Measurements from ENCODE around the gene SCUBE3.

Gene SCUBE3

DNA sequence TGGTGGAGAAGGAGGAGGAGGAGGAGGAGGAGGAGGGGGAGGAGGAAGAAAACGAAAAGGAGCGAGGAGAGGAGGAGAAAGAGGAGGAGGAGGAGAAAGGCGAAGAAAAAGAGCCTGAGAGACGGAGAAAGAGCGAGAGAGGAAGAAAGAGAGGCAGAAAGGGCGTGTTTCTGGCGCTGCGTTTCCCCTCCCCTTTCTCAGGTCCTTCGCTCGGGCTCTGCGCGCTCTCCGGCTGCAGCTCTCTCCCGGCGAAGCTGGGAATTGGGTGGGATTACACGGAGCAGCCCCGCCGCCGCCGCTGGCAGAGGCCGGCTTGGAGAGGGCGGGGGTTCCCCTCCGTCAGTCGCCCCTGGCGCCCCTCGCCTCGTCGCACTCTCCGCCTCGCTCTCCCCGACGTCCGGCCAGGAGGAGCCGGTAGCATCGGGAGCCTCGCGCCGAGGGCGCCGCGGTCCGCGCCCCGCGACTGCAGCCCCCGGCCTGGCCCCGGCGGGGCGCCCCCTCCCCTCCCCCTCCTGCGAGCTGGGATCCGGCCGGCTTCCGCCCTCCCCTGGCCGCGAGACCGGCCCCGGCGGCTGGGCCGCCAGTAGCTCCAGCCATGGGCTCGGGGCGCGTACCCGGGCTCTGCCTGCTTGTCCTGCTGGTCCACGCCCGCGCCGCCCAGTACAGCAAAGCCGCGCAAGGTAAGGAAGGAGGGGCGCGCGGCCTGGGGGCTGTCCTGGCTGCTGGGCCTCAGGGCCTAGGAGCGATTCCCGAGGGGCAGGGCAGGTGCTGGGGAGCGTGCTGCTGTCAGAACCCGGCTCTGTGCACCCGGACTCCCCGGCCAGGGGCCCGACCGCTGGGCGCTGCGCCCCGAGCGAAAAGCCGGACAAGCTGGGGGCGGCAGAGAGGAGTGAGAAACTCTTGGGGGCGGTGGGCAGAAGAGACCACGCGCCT, at the start of gene SCUBE3:
Gene SCUBE3 (plus strand): TSS at position 133 of the 933 bp plus-strand sequence. CDS start 463 bp downstream, at position 596.
- no peak for DNase-seq (ENCODE audit: low read depth in 3 of 3)

DNA sequence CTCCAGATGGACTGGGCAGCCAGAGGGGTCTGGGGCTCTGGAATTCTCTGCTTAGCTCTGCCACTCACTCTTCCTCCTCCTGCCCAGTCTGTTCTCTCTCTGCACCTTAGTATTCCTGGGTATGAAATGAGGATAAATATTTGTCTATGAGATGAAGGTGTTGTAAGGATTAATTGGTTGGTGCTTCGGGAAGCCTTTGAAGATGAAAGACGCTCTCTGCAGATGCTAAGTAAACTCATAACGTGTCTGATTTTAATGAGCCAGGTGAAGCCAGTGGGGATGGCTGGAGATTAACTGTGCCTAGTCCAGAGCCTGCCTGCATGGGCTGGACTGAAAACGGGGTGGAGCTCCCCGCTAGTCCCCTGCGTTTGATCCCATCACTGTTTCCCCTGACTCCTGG, 49.5 kb upstream of the SCUBE3 start:
- no peak for DNase-seq (ENCODE audit: low read depth in 3 of 3)

DNA sequence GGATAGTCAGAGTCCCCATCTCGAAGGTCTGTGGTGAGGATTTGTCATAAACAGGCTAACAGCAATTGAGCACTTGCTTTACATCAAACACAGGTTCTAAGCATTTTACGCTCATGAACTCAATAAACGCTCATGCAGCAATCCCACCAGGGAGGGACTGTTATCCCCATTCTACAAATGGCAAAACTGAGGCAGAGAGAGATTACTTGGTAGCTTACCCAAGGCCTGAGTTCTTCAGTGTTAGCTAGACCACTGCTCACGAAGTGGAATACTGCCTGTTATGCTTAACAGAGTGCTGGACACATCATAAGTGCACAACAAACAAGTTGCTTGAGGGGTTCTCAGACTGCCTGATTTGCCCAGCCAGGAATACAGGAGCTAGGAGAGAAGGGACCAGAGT, 48.9 kb upstream of the SCUBE3 start:
- no peak for DNase-seq (ENCODE audit: low read depth in 3 of 3)

DNA sequence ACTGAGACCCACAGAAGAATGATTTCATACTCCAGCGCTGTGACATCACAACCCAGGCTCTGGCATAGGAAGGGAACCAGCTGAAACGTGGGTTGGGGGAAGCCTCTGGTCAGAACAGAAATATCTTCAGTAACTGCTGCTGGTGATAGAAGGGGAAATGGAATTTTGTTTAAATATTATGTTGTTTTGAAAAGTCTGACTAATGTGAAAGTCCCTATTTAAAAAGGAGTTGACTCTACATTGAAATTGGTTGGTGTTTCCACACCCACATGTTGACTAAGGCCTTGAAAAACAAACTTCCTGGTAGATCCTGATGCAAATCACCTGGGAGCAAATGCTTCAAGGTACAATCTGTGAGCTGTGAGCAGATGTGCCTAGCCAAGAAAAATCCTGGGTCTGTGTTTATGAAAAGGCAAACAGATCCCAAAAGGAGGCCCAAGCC, 48.1 kb upstream of the SCUBE3 start:
- no peak for DNase-seq (ENCODE audit: low read depth in 3 of 3)

DNA sequence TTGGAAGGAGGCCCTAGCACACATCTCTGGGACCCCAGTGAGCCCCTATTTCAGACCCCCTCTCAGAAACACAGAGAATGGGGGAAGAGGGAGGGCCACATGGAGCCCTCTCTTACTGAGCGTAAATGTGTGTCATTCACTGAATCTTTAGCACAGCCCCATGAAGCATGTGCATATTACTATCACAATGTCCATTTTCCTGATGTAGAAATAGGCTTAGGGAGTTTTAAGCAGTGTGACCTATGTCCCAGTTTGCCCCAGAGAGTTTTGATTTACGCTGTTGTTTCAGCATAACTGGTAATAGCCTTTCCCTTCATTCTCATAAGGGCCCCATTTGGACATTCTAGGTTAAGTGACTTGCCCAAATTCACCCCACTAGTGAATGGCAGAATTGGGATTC, 47.6 kb upstream of the SCUBE3 start:
- no peak for DNase-seq (ENCODE audit: low read depth in 3 of 3)

DNA sequence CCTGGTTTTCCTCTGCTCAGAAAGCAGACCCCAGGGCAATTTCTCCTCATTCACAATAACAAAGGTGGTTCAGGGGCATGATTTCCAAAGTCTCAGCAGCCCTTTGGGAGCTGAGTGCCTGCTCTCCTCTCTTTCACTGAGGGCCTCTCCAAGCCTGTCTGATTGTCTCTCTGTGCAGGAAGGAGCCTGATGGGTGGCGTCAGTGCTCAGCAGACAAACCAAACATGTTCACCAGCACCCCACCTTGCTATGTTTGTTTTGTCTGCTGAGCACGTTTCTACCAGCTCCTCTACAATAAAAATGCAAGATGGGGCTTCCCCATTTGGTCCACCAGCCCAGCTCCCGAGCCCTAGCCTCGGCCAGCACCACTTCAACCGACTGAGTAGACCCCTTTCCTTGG, 47.2 kb upstream of the SCUBE3 start:
- no peak for DNase-seq (ENCODE audit: low read depth in 3 of 3)

DNA sequence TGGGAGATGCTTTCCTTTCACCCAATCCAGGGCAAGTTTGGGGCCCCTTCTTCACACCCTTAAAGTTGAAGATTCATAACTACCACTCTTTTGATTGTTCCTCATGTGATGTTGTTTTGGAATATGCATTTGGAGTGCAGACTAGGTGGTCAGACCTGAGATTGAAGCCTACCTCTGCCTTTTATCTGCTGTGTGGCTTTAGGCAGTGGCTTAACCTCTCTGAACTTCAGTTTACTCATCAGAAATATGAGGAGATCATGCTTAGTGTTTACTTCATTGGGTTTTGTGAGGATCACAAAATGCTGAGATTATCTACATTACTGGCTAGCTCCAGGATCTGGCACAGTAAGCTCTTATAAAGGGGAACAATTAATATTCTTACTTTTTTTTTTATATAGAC, 46.3 kb upstream of the SCUBE3 start:
- no peak for DNase-seq (ENCODE audit: low read depth in 3 of 3)

DNA sequence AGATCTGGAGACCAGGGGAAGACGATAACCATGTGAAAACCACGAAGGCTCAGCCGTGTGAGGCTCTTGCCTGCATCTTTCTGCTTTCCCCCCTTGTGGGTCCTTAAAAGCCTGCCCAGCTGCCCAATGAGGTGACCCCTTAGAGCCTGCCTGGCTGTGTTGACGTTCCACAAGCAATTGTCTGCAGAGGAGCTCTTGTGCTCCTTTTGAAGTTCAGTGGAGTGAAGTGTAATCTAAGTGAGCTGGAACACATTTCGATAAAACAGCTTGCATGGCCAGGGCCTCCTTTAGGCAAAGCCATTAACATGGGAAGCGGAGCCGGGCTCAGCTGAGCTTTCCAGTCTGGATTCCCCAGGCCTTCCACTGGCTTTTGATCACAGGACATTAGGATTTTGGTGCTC, 45.3 kb upstream of the SCUBE3 start:
- no peak for DNase-seq (ENCODE audit: low read depth in 3 of 3)

DNA sequence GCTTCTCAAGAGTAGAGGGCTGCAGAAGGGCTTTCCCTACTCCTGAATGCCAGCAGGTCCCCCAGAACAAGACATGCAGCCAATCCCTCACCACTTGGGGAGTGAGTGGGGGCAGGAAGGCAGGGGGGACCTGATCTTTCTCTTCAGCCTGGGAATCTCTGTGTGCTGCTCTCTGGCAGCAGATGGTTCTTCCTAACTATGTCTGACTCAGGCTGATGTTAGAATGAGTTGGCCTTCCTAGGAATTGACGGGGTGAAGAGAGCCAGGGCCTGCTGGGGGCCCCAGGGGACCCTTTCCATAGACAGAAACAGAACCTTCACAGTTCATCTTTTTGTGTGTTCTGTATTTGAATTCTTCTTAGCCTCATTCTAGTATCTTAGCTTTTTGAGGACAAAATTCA, 43.6 kb upstream of the SCUBE3 start:
- DNase-seq (ENCODE audit: low read depth in 3 of 3): no peak

DNA sequence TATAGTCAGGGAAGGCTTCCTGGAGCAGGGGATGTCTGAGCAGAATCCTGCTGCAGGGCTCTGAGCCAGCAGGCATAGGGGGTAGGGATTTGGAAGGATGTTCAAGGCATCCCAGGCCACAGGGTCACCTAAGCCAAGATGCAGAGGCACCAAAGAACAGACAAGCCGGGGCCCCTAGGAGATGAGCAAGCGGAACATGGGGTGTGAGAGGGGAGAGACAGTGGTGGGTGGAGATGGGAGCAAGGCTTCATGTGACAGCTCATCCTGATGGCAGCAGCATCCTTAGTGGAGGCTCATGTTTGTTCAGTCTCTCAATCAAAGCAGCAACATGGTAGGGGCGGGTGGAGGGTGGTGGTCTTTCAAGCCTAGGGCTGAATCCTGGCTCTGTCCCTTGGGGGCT, 42.9 kb upstream of the SCUBE3 start:
- no peak for DNase-seq (ENCODE audit: low read depth in 3 of 3)

DNA sequence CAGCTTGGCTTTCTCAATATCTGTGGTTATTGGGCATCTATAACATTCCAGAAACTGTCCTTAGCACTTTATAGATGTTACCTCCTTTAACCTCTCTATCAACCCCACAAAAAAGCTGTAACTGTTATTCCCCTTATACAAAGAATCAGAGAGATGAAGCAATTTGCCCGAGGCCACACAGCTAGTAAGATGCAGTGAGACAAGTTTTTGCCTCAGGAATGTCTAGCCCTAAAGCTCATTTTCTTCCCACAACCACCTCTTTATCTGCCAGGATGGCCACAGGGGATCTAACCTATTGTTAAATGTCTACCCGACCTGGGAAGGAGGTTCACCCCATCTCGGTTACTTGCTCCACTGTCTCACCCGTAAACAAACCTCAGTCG, 40.7 kb upstream of the SCUBE3 start:
- DNase-seq (ENCODE audit: low read depth in 3 of 3): no peak

DNA sequence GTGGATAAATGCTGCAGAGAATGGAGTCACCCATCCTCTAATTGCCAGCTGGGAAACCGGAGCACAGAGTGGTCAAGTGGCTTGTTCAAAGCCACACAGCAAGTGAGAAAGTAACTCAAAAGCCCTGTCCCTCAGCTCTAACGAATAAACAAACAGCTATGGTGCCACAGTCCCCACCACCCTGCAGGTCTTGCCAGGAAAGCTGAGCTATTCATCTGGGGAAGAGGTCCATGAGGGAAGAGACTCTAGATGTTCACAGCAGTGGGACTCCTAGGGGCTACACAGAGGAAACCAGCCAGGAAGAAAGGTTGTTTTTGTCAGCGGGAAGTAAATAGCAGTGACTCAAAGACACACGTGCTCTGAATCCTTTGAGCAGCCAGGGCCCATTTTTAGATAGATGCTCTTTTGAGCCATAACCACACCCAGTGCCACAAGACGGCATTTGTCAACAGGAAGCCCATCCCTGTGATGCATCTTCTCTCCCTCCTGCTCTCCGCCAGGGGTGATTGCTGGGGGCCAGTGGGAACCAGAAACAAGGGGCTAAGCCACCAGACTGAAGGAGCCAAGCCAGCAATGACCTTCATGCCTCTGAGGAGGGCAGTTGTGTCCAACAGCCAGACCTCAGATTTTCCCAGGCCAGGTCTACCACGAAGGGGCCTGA, 40.2 kb upstream of the SCUBE3 start:
- DNase-seq (ENCODE audit: low read depth in 3 of 3): no peak

DNA sequence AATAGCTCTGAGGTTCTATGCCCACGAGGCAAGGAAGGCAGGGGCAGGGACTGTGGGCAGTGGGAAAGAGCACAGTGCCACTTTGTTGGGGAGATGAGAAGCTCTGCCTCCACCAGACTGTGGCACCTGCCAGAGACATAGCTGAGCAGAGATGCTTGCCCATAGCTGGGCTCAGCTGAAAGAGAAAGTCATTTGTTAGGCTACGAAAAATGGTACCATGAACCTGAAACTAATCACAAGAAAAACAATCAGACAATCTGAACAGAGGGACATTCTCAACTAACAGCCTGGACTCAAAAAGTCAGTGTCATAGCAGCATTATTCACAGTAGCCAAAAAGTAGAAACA, 39.7 kb upstream of the SCUBE3 start:
- DNase-seq (ENCODE audit: low read depth in 3 of 3): no peak

DNA sequence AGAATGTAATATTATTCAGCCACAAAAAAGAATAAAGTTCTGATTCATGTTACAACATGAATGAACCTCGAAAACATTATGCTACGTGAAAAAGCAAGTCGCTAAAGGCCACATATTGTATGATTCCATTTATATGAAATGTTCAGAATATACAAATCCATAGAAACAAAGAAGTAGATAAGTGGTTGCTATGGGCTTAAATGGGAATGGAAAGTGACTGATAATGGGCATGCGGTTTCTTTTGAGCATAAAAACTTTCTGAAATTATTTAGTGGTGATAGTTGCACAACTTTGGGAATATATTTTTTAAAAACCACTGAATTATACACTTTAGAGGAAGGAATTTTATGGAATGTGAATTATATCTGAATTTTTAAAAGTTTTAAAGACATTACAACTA, 39.3 kb upstream of the SCUBE3 start:
- DNase-seq (ENCODE audit: low read depth in 3 of 3): no peak

DNA sequence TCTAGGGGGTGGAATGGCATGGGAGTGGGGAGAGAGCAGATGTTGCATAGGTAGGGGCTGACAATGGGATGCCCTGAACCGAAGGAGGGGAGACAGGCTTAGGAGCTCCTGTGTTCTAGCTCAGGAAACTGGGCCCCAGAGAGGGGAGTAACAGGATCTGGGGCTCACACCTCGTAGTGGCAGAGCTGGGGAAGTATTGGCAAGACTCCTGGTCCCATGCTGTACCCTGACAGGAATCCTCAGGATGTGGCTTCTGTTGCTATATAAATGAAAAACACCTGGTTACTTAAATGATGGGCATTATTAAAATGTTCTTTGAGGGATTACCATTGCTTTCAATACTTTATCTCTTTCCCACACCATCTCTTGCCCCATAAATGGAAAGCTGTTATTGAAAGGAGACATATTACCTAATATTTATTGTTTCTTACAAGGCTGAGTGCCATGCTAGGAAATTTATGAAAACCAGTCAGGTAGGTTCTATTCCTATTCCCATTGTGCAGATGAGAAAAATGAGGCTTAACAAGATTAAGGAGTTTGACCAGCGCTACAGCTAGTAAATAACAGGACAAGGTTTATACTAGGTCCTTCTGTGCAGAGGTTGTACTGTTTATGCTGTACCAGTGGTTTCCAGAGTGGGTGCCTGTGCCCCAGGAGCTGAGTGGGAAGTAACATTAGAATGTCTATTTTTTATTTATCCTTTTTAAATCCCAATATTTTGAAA, 37.3 kb upstream of the SCUBE3 start:
- no peak for DNase-seq (ENCODE audit: low read depth in 3 of 3)

DNA sequence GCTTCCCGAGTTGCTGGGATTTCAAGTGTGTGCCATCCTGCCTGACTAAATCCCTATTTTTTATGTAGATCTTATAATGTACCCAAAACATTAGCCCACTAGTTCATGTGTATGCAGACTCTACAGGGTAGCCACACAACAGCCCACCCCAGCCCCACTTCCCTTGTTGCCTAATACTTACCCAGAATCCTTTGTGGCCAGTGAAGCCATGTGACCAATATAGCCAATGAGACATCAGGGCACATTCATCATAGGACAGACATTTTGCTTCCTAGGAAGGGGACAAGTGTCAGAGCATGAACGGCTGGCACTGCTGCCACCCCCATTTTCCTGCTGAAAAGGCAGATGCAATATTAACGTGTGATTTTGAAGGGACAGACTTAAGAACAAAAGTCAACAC, 36.6 kb upstream of the SCUBE3 start:
- DNase-seq (ENCODE audit: low read depth in 3 of 3): no peak

DNA sequence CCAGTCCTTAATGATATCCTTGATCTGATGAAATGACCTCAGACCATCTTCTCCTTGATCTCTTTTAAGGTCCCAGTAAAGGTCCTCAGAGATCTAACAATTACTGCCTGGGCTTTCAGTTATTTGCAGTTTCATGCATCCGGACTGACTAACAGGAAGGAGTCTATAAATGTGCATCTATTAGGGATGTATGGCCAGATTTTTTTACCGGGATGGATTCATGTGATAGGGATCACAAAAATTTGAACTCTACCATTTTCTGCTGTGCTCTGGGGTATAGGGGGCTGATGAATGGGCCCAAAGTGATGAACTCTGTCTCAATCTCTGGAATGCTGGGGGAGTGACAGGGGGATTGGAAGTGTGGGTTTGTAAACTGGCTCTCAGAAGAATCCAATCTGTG, 36.2 kb upstream of the SCUBE3 start:
- no peak for DNase-seq (ENCODE audit: low read depth in 3 of 3)

DNA sequence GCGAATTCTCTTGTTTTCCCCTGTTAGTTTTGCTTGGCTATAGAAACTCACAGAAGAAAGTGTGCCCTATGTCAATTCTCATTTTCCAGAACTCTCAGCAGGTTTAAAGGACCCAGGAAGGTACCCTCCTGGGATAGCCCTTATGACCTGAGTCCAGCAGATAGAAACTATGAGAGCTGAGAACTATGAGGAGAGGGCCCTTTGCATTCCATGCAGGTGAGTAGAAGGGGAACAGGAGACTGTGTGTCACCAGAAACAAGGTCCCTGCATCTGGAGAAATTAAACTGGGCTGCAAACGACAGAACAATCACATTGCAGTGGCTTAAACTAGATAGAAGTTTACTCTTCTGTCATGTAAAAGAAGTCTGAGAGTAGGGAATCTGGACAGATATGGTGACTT, 35.7 kb upstream of the SCUBE3 start:
- DNase-seq (ENCODE audit: low read depth in 3 of 3): no peak

DNA sequence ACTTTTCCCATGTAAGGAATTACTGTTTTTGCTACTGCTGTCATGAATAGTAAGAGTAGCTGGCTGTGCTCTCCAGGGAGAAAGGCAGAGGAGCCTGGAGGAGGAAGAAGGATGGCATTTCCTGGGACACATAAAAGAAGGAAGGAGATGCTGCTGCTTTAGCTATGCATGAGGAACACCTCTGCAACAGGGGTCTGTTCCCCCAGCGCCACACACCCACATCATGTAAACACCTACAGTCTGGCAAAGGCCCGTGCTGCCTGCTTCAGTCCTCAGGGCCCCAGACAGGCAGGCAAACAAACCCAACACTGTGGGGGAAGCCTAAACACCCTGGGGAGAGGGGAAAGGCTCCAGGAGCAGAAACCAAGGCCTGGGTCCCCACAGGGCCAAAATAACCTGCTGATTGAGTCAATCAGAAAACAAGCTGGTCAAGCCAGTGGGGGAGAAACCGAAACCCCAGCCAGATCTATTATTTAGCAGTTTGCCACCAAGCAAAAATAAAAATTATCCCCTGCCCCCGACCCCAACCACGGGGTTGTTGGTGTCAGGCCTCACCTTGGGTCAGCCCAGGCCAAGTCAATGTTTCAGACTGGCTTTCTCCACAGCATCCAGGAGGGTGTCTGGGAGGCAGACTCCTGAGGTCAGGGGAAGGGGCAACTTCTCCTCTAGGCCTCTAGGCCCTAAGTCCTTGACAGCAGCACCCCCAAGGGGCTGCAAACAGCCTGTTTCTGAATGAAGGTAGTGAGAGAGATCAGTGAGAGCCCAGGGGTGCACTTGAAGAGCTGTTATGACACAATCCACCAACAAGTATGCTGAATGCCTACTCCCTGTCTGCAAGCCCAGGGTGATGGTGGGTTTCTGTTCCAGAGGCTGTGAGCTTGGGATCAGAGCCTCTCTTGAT, 34.6 kb upstream of the SCUBE3 start:
- DNase-seq (ENCODE audit: low read depth in 3 of 3): no peak

DNA sequence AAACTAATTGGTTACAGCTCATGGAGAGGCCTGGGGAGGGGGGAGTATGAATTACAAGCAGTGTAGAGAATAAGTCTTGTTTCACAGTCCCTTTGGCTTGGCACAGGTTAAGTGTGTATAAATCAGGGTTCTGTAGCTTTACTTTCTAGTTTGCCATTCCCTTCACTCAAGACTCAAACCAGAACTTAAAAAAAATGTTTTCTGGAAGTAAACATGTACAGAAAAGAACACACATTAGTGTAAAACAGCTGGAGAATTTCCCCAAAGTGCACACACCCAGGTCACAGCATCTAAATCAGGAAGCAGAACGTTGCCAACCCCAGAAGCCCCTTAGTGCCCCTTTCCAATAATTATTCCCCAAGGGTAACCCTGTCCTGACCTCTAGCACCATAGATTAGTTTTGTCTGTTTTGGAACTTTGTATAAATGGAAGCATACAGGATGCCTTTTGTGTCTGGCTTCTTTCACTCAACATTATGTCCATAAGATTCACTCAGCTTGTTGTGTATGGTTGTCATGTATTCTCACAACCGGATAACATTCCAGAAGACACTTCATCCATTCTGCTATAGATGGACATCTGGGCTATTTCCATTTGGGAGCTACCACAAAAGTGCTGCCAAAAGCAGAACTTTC, 33.7 kb upstream of the SCUBE3 start:
- no peak for DNase-seq (ENCODE audit: low read depth in 3 of 3)

DNA sequence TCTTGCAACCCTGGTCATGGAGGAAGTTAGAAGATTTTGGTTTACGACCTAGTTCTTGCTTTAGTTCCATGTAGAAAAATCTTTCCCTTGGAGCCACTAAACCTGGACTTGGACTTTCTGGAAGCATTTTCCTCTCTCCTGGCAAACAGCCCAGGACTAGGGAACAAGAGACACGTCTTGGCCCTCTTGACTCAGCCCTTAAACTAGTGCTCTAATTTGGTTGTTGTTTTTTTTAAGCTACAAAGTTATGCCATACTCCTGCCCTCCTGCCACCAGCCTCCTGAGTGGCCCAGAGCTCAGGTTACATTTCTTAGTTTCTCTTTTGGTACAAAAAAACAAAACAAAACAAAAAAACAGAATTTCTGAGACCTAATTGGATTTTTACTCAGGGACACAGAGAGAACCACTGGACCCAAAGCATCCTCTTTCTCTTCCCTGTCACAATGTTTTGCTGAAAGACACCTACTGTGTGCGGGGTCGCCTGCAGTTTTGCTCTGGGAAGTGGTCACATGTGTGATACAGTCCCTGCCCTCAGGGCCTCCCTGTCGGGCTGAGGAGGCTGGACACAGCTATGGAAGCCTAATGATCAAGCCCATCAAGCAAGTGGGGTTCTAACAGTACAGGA, 32.3 kb upstream of the SCUBE3 start:
- no peak for DNase-seq (ENCODE audit: low read depth in 3 of 3)

Measured in stimulated activated CD4-positive, alpha-beta T cell treated with anti-CD3 and anti-CD28 coated beads, TNF-alpha, amount 100 ng/mL, for 48 hours (primary cell).